GM18508 (cell line): ENCODE results near the gene RBM15B.

Experiments
- ATAC-seq: cut with Tn5 transposase; IDR thresholded peaks from one replicate; pipeline ENCODE4 v1.9.1; 2021; ENCODE audit warnings: moderate number of reproducible peaks; ENCODE audit not compliant: insufficient read depth, unreplicated experiment

RBM15B gene

DNA sequence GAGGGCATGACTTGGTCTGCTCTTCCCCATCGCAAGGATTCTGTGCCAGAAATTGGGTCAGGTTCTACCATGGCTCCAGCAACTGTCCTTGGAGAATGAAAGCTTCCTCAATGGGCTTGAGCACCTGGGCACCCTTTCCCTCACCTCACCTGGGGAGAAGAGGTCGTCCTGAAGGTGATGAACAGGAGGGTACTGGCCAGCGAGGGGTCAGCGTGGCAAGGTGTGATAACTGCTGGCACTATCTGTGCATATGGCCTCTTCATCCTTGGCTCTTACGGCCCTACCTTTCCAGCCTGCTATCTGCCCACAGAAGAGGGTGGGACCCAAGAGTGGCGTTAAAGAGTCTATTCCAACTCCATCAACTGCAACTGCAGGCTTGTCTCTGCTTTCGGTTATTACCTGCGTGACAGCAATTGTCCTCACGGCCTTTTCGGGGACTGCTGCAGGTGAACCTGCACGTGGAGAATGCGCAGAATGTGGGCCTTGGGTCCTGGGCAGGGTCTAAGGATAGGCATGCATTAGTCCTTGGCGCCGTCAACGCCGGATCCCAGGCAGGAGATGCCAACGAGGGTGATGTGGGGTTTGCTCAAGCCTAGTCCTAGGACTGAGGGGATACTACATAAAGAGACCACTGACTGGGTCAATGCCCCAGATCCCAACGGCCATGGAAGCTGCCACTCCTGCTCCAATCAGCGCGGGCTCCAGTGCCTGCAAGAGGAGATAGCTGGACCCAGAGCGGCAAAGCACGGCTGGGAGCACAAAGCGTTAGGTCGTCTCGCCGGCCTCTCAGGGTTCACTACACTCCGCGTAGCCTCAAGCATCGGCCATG, 625 bp upstream of the RBM15B start:
- no peak for ATAC-seq

DNA sequence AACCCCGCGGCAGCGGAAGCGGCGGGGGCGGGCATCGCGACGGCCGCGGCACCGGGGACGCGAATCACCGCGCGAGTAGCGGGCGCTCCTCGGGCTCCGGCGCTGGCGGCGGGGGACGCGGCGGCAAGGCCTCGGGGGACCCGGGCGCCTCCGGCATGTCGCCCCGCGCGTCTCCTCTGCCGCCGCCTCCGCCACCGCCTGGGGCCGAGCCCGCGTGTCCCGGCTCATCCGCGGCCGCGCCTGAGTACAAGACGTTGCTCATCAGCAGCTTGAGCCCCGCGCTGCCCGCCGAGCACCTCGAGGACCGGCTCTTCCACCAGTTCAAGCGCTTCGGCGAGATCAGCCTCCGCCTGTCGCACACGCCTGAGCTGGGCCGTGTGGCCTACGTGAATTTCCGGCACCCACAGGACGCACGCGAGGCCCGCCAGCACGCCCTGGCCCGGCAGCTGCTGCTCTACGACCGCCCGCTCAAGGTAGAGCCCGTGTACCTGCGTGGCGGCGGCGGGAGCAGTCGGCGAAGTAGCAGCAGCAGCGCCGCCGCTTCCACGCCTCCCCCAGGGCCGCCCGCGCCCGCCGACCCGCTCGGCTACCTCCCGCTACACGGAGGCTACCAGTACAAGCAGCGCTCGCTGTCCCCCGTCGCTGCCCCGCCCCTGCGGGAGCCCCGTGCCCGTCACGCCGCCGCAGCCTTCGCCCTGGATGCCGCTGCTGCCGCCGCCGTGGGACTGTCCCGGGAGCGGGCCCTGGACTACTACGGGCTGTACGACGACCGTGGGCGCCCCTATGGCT, 675 bp downstream of the RBM15B start:
- no peak for ATAC-seq

DNA sequence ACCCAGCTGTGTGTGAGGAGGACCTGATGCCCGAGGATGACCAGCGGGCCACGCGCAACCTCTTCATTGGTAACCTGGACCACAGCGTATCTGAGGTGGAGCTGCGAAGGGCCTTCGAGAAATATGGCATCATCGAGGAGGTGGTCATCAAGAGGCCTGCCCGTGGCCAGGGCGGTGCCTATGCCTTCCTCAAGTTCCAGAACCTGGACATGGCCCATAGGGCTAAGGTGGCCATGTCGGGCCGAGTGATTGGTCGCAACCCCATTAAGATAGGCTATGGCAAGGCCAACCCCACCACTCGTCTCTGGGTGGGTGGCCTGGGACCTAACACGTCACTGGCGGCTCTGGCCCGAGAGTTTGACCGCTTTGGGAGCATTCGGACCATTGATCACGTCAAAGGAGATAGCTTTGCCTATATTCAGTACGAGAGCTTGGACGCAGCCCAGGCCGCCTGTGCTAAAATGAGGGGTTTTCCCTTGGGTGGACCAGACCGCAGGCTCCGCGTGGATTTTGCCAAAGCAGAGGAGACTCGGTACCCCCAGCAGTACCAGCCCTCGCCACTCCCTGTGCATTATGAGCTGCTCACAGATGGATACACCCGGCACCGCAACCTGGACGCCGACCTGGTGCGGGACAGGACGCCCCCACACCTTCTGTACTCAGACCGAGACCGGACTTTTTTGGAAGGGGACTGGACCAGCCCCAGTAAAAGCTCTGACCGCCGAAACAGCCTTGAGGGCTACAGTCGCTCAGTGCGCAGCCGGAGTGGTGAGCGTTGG, 1.5 kb downstream of the RBM15B start:
- ATAC-seq = no peak

DNA sequence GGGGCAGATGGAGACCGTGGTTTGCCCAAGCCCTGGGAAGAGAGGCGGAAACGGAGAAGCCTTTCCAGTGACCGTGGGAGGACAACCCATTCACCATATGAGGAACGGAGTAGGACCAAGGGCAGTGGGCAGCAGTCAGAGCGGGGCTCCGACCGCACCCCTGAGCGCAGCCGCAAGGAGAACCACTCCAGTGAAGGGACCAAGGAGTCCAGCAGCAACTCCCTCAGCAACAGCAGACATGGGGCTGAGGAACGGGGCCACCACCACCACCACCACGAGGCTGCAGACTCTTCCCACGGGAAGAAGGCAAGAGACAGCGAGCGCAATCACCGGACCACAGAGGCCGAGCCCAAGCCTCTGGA, 2.0 kb downstream of the RBM15B start:
- ATAC-seq = no peak

DNA sequence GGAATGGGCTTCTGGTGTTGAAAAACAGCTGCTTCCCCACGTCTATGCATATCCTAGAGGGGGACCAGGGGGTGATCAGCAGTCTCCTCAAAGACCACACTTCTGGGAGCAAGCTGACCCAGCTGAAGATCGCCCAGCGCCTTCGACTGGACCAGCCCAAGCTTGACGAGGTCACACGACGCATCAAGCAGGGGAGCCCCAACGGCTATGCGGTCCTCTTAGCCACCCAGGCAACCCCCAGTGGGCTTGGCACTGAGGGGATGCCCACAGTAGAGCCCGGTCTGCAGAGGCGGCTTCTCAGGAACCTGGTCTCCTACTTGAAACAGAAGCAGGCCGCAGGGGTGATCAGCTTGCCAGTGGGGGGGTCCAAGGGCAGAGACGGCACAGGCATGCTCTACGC, 2.5 kb downstream of the RBM15B start:
- no peak for ATAC-seq

DNA sequence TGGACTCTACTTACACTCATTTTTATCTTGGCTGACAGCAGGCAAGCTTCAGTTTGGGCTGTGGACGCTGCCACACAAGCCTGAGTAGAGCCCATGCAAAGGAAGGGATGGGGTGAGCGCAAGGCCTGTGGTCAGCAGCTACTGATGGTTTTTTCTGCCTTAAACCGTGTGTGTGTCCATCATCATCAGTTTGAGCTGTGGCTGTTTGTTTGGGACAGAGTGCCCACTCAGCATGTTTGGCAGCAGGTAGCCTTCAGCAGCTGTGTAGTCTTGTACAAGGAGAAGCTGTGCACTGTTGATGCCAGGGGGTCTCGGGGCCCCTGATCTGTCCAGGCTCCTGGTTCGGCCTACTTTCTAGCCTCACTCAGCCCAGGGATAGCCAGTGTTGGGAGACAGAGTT, 3.5 kb downstream of the RBM15B start:
- no peak for ATAC-seq

DNA sequence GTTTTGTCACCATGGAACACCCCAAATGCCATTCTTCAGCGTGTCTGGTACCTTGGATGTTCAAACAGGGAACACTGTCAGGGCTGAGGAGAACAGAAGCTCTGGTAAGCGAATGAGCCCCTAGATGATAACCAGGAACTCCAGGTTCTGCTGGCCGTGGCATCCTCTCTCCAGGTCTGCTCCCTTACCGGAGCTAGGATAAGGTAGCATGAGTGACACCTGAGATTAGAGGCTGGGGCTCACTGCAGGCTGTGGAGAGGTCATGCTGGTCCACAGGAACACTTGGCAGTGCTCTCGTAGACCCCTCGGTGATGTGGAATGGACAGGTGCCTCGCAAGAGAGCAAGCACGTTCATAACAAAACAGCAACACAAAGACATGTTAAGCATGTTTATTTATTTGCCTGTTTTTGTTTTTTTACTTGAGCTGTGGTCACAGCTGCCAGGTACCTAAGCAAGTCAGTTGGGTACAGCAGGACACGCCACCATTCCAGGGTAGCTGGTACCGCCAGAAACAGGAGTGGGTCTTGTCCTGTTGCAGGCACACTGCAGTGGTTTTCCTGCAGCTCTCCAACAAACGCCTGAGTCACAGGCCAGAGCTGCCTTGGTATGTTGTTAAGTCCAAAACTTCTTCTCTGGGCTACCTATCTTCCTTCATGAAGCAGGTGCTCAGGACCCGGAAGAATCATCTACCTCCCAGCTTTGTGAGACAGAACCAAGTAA, 4.6 kb downstream of the RBM15B start:
- ATAC-seq = no peak

DNA sequence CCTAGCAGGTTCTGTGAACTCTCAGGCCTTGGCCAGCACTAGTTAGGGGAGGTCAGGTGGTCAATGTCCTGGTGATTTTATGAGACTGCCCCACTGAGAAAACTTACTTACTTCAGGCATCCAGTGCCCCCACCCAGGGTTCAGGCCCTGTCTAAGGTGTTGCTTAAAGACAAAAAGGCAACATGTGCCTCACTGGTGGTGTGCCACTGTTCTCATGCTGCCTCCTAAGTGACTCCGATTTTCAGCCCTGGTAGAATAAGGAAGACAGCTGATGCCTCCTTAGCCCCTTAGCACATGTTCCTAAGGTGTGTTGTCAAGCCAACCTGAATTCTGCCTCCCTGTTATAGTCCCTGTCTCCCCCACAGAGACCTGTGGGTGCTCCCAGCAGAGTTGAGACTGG, 5.3 kb downstream of the RBM15B start:
- no peak for ATAC-seq

DNA sequence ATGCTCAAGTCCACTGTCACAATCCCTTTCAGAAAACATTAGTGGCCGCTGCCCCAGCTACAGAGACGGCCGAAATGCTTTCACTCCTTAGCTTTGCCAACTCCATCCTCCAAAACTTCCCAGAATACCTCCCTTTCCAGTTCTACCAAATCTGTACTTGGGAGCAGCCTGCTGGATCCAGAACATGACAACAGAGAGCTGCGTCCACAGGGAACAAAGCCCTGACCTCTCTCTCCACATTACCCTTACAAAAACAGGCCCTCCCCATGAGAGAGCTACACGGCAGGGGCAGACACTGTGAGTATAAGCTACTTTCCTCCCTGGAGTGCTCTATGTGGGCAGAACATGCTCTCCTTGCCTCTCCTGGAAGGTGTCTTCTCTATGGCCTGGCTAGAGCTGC, 6.3 kb downstream of the RBM15B start:
- ATAC-seq = no peak

DNA sequence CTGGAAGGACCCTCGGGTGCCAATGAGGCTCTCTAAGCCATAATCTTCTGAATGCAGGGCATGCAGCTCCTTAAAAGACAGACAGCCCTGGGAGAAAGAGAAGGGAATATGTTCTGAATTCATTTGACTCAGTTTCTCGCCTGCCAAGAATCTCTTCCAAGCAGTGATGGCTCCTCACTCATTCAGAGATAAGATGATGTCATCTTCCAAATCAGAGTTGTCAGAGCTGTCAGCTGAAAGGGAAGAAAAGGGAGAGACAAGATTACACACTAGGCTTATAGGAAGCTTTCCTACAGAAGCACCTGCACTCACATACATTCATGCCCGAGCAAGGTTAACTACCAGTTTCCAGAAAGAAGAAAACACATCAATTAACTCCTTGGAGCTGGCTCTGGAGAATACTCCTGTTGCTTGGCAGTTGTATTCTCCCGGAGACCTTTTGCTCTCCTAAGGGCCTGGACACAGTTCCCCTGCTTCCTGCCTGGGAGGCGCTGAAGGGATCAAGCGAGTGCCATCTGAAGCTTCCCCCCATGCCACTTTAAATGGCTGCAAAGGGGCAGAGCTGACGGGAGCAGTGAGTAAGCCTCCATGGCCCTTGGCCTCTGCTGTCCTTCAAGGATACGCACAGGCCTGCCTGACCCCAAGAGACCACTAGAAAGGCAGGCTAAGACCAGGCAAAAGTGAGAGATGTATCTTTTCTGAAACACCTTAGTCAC, 7.7 kb downstream of the RBM15B start:
- no peak for ATAC-seq

DNA sequence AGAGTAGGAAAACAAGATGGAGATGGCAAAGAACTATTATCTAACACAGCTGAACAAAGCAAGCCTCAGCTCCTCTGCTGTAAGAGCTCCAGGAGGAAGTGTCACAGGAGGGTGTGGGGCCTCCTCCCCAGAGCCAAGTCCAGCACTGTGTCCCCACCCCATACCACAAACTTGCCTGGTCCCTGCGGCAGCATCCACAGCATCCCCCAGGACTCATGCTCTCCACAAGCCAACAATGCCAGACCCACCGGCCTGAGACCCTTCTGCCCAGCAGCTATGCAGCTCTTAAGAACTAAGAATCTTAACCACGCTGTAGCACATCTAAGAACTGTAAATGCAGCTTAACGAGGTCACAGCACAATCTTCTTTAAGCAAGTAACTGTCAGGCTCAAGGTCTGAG, 9.1 kb downstream of the RBM15B start:
- no peak for ATAC-seq

DNA sequence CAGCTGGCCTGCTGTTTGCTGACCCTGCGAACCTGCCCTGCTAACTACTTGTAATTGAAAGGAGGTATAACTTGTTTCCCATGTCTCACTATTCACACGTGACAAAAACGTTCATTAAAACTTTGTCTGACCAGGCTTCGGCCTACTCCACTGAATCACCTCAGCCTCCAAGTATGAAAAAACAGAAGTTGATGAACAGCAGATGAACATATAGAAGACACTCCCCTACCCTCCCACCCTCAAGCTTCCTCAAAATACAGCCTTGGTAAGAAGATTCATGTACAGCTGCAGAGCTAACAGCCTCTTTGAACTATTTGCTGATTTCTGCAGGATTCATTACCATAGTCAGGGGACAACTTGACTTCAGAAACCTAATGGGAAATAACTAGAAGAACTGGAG, 10.7 kb downstream of the RBM15B start:
- no peak for ATAC-seq

DNA sequence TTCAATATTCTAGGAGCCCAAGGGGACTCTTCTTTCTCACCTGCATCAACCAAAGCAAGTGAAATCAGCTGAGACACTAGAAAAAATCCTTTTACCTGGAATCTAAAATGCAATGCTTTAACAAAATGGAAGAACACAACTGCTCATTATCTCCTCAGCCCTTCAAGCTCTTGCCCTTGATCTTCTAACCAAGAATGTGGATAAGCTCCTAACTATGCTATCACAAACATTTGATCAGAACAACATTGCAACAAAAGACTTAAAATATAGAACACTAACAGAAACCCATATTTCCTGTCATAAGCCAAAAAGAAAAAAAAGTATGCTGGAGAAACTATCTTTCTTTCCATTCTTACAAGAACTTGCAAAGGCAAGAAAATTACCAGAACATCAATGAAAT, 12.6 kb downstream of the RBM15B start:
- ATAC-seq = no peak

DNA sequence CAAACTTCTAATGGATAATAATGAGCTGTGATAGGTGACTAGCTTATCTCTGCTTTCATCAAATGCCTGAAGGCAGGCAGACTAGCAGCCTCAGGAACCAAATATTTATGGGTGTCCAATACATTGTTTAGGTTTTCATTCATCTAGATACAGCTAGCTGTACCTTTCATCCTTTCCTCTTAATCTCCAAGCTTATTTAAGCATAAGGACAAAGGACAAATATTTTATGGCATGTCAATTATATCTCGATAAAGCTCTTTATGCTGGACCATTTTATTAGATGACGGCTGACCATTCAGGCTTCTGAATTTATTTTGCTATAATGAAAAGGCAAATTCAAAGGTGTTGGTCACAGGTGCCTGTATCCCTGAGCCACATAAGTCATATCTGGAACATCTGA, 16.9 kb downstream of the RBM15B start:
- no peak for ATAC-seq

DNA sequence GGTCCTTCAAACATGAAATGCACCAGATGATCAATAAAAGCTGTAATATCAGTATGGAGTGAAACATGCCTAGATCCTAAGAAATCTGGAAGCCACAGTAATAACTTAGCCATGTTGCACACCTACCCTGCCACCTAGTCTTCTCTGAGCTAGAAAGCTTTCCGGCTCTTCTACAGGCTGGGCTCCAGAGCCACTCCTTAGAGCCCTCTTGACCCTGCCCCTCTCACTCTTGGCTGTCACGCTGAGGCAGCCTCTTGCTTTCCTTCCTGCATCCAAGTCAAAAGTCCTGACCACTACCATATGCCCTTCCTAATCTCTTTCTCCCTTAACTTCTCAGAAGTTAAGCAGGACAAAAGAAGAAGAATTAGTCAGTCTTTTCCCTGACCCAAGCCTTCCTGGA, 17.7 kb downstream of the RBM15B start:
- ATAC-seq = no peak

DNA sequence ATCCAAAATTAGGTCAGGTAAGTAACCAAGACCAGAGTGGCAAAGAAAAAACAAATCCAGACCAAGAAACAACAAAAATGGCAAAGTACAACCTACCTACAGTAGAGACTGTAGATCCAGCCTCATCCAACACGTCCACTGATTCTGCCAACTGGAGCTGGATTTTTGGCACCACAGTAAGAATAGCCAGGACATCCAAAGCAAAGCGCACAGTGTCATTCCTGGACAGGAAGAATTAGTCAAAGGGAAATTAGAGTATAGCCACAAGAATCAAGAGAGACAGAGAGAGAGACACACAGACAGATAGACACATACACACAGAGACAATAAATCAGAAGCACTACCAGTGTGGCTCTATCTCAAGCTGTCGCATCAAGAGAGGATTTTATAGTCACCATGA, 31.1 kb downstream of the RBM15B start:
- ATAC-seq = no peak

DNA sequence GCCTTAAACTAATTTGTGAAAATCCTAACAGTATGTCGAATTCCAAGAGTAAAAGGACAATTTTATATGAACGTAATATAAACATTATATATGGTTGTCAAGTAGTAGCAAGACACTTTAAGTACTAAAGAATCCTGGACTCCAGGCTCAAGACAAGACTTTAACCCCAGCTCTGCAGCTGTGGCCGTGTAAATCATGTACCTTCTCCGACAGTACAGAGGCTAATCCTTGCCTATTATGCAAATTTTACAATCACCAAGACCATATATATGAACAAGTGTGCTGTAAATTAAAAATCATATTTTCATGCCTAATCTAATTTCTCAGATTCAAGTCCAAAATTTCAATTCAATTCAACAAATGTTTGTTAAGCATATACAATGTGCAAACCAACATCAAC, 35.8 kb downstream of the RBM15B start:
- no peak for ATAC-seq

DNA sequence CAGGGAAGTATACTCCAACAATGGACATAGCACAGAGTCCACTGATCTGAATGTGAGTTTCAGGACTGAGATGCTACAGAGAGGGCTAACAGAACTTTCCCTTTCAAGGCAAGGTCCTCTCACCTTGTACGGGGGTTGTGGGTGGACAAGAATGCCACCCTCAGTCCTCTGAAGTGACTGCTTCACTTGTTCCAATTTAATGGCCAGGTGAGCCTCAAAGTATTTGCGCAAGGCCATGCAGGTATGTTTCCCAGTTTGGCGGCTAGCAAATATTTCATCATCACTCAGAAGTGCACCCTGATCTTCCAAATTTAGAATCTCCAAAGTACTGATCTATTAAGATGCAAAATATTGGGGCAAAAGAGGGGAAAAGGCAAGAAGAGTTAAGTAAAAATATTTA, 38.1 kb downstream of the RBM15B start:
- no peak for ATAC-seq

DNA sequence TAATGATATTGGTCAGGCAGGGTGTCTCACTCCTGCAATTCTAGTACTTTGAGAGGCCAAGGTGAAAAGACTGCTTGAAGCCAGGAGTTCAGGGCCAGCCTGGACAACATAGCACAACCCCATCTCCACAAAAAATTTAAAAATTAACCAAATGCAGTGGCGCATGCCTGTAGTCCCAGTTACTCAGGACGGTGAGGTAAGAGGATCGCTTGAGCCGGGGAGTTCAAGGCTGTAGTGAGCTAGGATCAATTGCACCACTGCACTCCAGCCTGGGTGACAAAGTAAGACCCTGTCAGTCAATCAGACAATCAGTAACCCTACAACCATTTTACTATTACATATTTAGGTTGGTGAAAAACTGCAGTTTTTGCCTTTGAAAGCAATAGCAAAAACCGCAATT, 43.0 kb downstream of the RBM15B start:
- no peak for ATAC-seq

DNA sequence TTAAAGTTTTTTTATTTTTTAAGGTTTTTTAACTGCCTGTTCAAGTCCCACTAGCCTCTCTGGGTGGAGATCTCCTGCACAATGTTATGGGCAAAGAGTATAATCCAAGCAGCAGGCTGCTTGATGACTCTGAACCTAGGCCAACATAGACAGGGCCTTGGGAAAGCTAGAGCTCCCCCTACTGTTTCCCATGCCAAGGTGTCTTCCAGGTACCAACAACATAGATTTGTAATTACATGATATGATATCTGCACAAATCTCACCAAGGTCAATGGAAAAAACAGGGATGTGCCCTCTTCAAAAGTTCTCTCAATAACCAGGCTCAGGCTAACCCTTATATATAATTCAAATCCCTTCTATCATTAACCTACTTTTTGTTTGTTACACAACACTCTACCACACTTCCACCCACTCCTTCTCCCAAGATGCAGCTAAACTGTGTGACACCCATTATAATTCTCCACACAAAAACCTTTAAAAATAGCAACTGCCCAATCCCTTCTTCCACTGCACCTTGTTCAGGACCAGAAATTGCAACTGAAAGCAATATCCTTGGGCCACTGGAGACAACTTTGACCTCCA, 43.8 kb downstream of the RBM15B start:
- ATAC-seq = no peak
